Endodermal cell (in vitro differentiated cells): ENCODE data around the gene AGBL1. TPM values are rescaled to one million over a fixed set of nuclear protein-coding genes. Genes with fewer than 3 reads are reported as not detected.

ENCODE experiments used
- DNase-seq: peaks from one replicate; pipeline ENCODE4 v3.0.0-alpha.2; 2017
- H3K27ac ChIP-seq: 2 replicates; pipeline ENCODE4 v1.5.1; 2013; ENCODE audit warnings: mild to moderate bottlenecking, low read depth, low read length, moderate library complexity
- H3K27me3 ChIP-seq: 2 replicates; pipeline ENCODE4 v1.6.1; 2013; ENCODE audit warnings: mild to moderate bottlenecking, low read length, moderate library complexity; ENCODE audit not compliant: insufficient read depth, control insufficient read depth, poor library complexity, severe bottlenecking
- H3K36me3 ChIP-seq: 2 replicates; pipeline ENCODE4 v1.7.0; 2013; ENCODE audit warnings: mild to moderate bottlenecking, low read length, moderate library complexity; ENCODE audit not compliant: control insufficient read depth, insufficient read depth
- H3K4me1 ChIP-seq: one replicate; pipeline ENCODE4 v1.7.0; 2013; ENCODE audit warnings: low read length; ENCODE audit not compliant: control insufficient read depth, insufficient read depth
- H3K4me3 ChIP-seq: 2 replicates; pipeline ENCODE4 v1.5.1; 2013; ENCODE audit warnings: mild to moderate bottlenecking, low read length, moderate library complexity
- H3K9ac ChIP-seq: 2 replicates; pipeline ENCODE4 v1.6.1; 2013; ENCODE audit warnings: mild to moderate bottlenecking, low read length, moderate library complexity; ENCODE audit not compliant: poor library complexity, severe bottlenecking; ENCODE audit errors: extremely low read depth
- H3K9me3 ChIP-seq: 2 replicates; pipeline ENCODE4 v1.6.1; 2013; ENCODE audit warnings: mild to moderate bottlenecking, low read length, moderate library complexity; ENCODE audit not compliant: control insufficient read depth
- H3K27ac Mint-ChIP-seq: 2 replicates; pipeline ENCODE4 v1.8.0; 2020; ENCODE audit warnings: mixed read lengths
- H3K27me3 Mint-ChIP-seq: 2 replicates; pipeline ENCODE4 v1.8.0; 2021; ENCODE audit warnings: mild to moderate bottlenecking, mixed read lengths; ENCODE audit not compliant: insufficient read depth
- H3K36me3 Mint-ChIP-seq: 2 replicates; pipeline ENCODE4 v1.8.0; 2020; ENCODE audit warnings: low read depth, mixed read lengths
- H3K4me1 Mint-ChIP-seq: 2 replicates; pipeline ENCODE4 v1.8.0; 2020; ENCODE audit warnings: mixed read lengths
- H3K4me3 Mint-ChIP-seq: 2 replicates; pipeline ENCODE4 v1.8.0; 2020; ENCODE audit warnings: mild to moderate bottlenecking, moderate library complexity, mixed read lengths
- H3K9me3 Mint-ChIP-seq: 2 replicates; pipeline ENCODE4 v1.8.0; 2020; ENCODE audit warnings: mild to moderate bottlenecking, mixed read lengths
- CTCF ChIP-seq: fragments of 200-600 bp; sonication (generic); conservative IDR thresholded peaks from 2 replicates; pipeline ENCODE4 v1.5.0; 2021; ENCODE audit warnings: antibody characterized with exemption, mild to moderate bottlenecking
- WGBS, 2 experiments: methylation state at CpG; one replicate each; pipeline versions ENCODE4 v1.1.5 to v1.1.7; 2013; ENCODE audit warnings: missing lambda C conversion rate in 2 of 2, mixed read lengths in 1 of 2; ENCODE audit not compliant: insufficient coverage in 1 of 2, insufficient read length in 1 of 2; 5-methylcytosine and 5-hydroxymethylcytosine counted together
- total RNA-seq, 2 donors: library from RNA; stranded (reverse); fragmentation: NEBNext Ultra II Directional in 1 of 2; extraction: Animal tissue kit (Norgen Biotek cat#: 25700) in 1 of 2; gene quantifications; 2 replicates in 1 of 2; 3 replicates in 1 of 2; pipeline ENCODE4 v1.2.1, GENCODE V29; 2021

Gene AGBL1
- total RNA-seq, 2 donors from 2014 or later = 0.07 to 0.11 TPM

- DNase-seq = no peak
- Mint-ChIP-seq H3K27me3 (peaks cover 2% of the 10 kb centered on the region), H3K9me3 (peaks cover 7% of the 10 kb centered on the region), H3K27ac (no peak overlapping the region), H3K4me3 (no peak overlapping the region), H3K36me3 (peaks cover 5% of the 10 kb centered on the region), H3K4me1 (peaks cover 13% of the 10 kb centered on the region)
- Histone ChIP-seq H3K9ac (no peak overlapping the region), H3K4me1 (no peaks in the 10 kb centered on the region), H3K27ac (no peak overlapping the region), H3K4me3 (no peak overlapping the region), H3K36me3 (no peaks in the 10 kb centered on the region), H3K27me3 (no peaks in the 10 kb centered on the region), H3K9me3 (peaks cover 5% of the 10 kb centered on the region)
- TF ChIP-seq CTCF = no peak
- WGBS, 2 experiments = 92 to 94% methylated on average over 10 to 11 of the region's 11 CpGs
Measured at GRCh38 chr15:86571873-86572272, 492.2 kb downstream of the AGBL1 start.

GRCh38 chr15:86572368-86572841, 492.7 kb downstream of the AGBL1 start:
- Mint-ChIP-seq H3K36me3 (peaks cover 10% of the 10 kb centered on the region), H3K4me3 (no peak overlapping the region), H3K27ac (no peak overlapping the region), H3K27me3 (peaks cover 2% of the 10 kb centered on the region), H3K4me1 (peaks cover 13% of the 10 kb centered on the region), H3K9me3 (peaks cover 13% of the 10 kb centered on the region)
- no peaks in the 10 kb centered on the region for H3K27me3 ChIP-seq
- peak; percentile 49 for DNase-seq
- H3K27ac ChIP-seq = no peak overlapping the region
- 91 to 97% methylated on average over 14 to 21 of the region's 21 CpGs for WGBS, 2 experiments
- no peaks in the 10 kb centered on the region for H3K9me3 ChIP-seq
- H3K9ac ChIP-seq = no peak overlapping the region
- H3K4me1 ChIP-seq = no peaks in the 10 kb centered on the region
- H3K4me3 ChIP-seq = no peak overlapping the region
- no peak for TF ChIP-seq CTCF
- no peaks in the 10 kb centered on the region for H3K36me3 ChIP-seq

GRCh38 chr15:86573476-86573875, 493.8 kb downstream of the AGBL1 start:
- Histone ChIP-seq H3K27me3 (no peaks in the 10 kb centered on the region), H3K9me3 (no peaks in the 10 kb centered on the region), H3K36me3 (no peaks in the 10 kb centered on the region), H3K27ac (no peak overlapping the region), H3K4me1 (no peaks in the 10 kb centered on the region), H3K4me3 (no peak overlapping the region), H3K9ac (no peak overlapping the region)
- no peak for TF ChIP-seq CTCF
- Mint-ChIP-seq H3K4me1 (peaks cover 11% of the 10 kb centered on the region), H3K27ac (no peak overlapping the region), H3K9me3 (peaks cover 19% of the 10 kb centered on the region), H3K27me3 (peaks cover 2% of the 10 kb centered on the region), H3K36me3 (peaks cover 10% of the 10 kb centered on the region), H3K4me3 (no peak overlapping the region)
- 93% methylated on average over 3 of the region's 3 CpGs; no CpG with 5 or more reads in 1 of the 2 experiments for WGBS, 2 experiments
- no peak for DNase-seq
